Measurements from ENCODE around the gene KIF2A.

Gene KIF2A

DNA sequence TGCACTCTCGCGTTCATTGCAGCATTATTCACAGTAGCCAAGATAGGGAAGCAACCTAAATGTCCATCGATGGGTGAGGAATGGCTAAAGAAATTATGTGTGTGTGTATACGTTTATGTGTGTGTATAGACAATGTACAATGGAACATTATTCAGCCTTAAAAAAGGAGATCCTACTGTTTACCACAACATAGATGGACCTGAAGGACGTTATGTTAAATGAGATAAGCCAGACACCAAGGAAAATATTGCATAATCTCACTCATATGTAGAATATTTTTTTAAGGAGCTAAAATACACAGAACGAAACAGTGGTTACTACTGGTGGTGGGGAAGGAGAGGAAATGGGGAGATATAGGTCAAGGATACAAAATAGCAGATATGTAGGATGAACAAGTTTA, 2.4 kb downstream of the KIF2A start:
- Histone ChIP-seq H3K27me3 (replicated peaks; ENCODE audit: insufficient read depth, low read length) (no peaks in the 10 kb centered on the region), H3K9ac (ENCODE audit: low read length) (no peak overlapping the region), H4K20me1 (ENCODE audit: insufficient read depth, low read length) (peaks cover 13% of the 10 kb centered on the region), H2AFZ (ENCODE audit: low read length) (no peak overlapping the region), H3K27ac (ENCODE audit: low read length) (no peak overlapping the region), H3F3A (ENCODE audit: insufficient read depth, low read length) (no peaks in the 10 kb centered on the region), H3K9me3 (replicated peaks; ENCODE audit: insufficient read depth, low read length) (no peaks in the 10 kb centered on the region), H3K4me1 (ENCODE audit: low read length) (peaks cover 16% of the 10 kb centered on the region), H3K9me2 (replicated peaks; ENCODE audit: insufficient read depth, low read length) (no peaks in the 10 kb centered on the region), H3K79me2 (ENCODE audit: low read length) (peaks cover 72% of the 10 kb centered on the region), H3K4me3 (ENCODE audit: low read length) (no peak overlapping the region), H3K4me2 (ENCODE audit: low read depth, low read length) (peak overlapping the region; percentile 94; the same call in 1 of the 2 replicates), H3K36me3 (replicated peaks; ENCODE audit: insufficient read depth, low read length) (0 out of 2 replicates have a peak, but pooled peaks cover 3% of the 10 kb centered on the region)
- TF ChIP-seq, protein P1, sequence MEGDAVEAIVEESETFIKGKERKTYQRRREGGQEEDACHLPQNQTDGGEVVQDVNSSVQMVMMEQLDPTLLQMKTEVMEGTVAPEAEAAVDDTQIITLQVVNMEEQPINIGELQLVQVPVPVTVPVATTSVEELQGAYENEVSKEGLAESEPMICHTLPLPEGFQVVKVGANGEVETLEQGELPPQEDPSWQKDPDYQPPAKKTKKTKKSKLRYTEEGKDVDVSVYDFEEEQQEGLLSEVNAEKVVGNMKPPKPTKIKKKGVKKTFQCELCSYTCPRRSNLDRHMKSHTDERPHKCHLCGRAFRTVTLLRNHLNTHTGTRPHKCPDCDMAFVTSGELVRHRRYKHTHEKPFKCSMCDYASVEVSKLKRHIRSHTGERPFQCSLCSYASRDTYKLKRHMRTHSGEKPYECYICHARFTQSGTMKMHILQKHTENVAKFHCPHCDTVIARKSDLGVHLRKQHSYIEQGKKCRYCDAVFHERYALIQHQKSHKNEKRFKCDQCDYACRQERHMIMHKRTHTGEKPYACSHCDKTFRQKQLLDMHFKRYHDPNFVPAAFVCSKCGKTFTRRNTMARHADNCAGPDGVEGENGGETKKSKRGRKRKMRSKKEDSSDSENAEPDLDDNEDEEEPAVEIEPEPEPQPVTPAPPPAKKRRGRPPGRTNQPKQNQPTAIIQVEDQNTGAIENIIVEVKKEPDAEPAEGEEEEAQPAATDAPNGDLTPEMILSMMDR (IDR thresholded peaks at IDR 0.05; ENCODE audit: low read length), result no peak
- TF ChIP-seq EZH2 (optimal IDR thresholded peaks at IDR 0.05; ENCODE audit: low read depth, low read length), result no peak
- no peak for TF ChIP-seq EZH2phosphoT487 (IDR thresholded peaks at IDR 0.05; ENCODE audit: low read length)
- no peak for DNase-seq

DNA sequence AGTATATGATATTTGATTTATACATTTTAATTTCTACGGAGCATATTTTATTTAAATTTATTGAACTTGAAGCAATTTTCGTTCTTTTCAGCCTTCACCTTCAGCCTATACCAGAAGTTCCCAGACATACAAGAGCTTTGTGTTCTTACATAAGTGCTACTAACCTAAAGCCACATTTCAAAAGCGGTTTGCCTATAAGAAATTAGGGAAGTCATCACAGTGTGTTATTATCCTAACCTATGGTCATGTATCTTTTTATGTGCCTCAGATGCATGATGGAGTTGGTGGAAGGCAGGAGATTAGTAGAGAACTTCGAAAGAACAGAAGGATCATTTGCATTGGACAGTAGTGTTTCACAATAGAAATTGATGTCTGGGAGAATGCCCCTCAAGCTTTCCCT, 3.1 kb downstream of the KIF2A start:
- H4K20me1 ChIP-seq (ENCODE audit: insufficient read depth, low read length), result peaks cover 17% of the 10 kb centered on the region
- no peak overlapping the region for H3K4me2 ChIP-seq (ENCODE audit: low read depth, low read length)
- no peaks in the 10 kb centered on the region for H3K9me2 ChIP-seq (replicated peaks; ENCODE audit: insufficient read depth, low read length)
- peaks cover 79% of the 10 kb centered on the region for H3K79me2 ChIP-seq (ENCODE audit: low read length)
- no peak overlapping the region for H2AFZ ChIP-seq (ENCODE audit: low read length)
- no peaks in the 10 kb centered on the region for H3K9me3 ChIP-seq (replicated peaks; ENCODE audit: insufficient read depth, low read length)
- H3K9ac ChIP-seq (ENCODE audit: low read length), result no peak overlapping the region
- H3K4me3 ChIP-seq (ENCODE audit: low read length), result no peak overlapping the region
- TF ChIP-seq, protein P1 (IDR thresholded peaks at IDR 0.05; ENCODE audit: low read length), result no peak
- TF ChIP-seq EZH2 (optimal IDR thresholded peaks at IDR 0.05; ENCODE audit: low read depth, low read length) (no peak), EZH2phosphoT487 (IDR thresholded peaks at IDR 0.05; ENCODE audit: low read length) (no peak)
- H3K4me1 ChIP-seq (ENCODE audit: low read length), result peaks cover 16% of the 10 kb centered on the region
- DNase-seq, result no peak
- H3K27me3 ChIP-seq (replicated peaks; ENCODE audit: insufficient read depth, low read length), result no peaks in the 10 kb centered on the region
- H3K36me3 ChIP-seq (replicated peaks; ENCODE audit: insufficient read depth, low read length), result 0 out of 2 replicates have a peak, but pooled peaks cover 3% of the 10 kb centered on the region
- H3F3A ChIP-seq (ENCODE audit: insufficient read depth, low read length), result no peaks in the 10 kb centered on the region
- H3K27ac ChIP-seq (ENCODE audit: low read length), result no peak overlapping the region

DNA sequence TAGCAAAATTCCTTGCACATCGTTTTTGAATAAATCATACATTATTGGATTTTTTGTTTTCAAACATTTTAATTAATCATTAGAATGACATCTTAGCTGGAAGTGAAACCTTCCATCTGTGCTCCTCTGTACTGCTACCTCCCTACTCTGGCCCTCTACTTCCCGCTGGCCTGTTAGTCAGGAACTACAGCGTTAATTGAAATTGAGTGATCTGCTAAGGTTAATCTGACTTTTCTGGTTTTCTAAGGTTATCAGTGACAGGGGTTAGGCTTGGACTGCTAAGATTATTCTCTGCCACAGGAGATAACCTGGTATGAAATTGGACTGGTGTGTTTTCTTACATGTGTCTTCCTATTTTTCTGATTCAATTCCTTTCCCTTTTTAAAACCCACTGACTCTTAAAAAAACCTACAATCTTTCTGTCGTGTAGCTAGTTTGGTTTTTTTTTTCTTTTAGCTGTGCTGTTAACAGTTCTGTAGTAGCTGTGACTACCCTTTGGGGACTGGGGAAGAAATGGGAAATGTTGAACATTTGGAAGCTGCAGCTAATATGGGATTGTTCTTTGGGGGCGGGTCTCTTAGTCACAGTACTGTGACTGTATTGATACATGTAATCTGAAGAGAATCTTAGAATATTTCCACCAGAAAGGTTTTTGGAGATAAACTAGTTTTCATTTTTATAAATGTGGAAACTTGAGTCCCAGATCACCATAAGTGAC, 4.6 kb downstream of the KIF2A start:
- Histone ChIP-seq H3K27me3 (replicated peaks; ENCODE audit: insufficient read depth, low read length) (no peaks in the 10 kb centered on the region), H3K4me1 (ENCODE audit: low read length) (peaks cover 10% of the 10 kb centered on the region), H3K4me3 (ENCODE audit: low read length) (no peak overlapping the region), H3K9ac (ENCODE audit: low read length) (no peak overlapping the region), H4K20me1 (ENCODE audit: insufficient read depth, low read length) (peaks cover 24% of the 10 kb centered on the region), H3K27ac (ENCODE audit: low read length) (no peak overlapping the region), H2AFZ (ENCODE audit: low read length) (no peak overlapping the region), H3K4me2 (ENCODE audit: low read depth, low read length) (no peak overlapping the region), H3F3A (ENCODE audit: insufficient read depth, low read length) (no peaks in the 10 kb centered on the region), H3K9me3 (replicated peaks; ENCODE audit: insufficient read depth, low read length) (no peaks in the 10 kb centered on the region), H3K79me2 (ENCODE audit: low read length) (peaks cover 93% of the 10 kb centered on the region), H3K9me2 (replicated peaks; ENCODE audit: insufficient read depth, low read length) (no peaks in the 10 kb centered on the region), H3K36me3 (replicated peaks; ENCODE audit: insufficient read depth, low read length) (0 out of 2 replicates have a peak, but pooled peaks cover 3% of the 10 kb centered on the region)
- DNase-seq, result no peak
- TF ChIP-seq, protein P1 (IDR thresholded peaks at IDR 0.05; ENCODE audit: low read length), result no peak
- TF ChIP-seq EZH2phosphoT487 (IDR thresholded peaks at IDR 0.05; ENCODE audit: low read length) (no peak), EZH2 (optimal IDR thresholded peaks at IDR 0.05; ENCODE audit: low read depth, low read length) (no peak)

Data from MM.1S (cell line).